ENCODE measurements around the gene CCDC102A. TPM values are rescaled to one million over a fixed set of nuclear protein-coding genes. Genes with fewer than 3 reads are reported as not detected.

The CCDC102A gene
- total RNA-seq, 1 donor from 2014 or later = 13.7 TPM

- no peak for TF ChIP-seq CTCF (IDR thresholded peaks at IDR 0.05)
Measured at GRCh38 chr16:57562669-57563486, 26.5 kb upstream of the CCDC102A start.

GRCh38 chr16:57562066-57562465 lies 25.7 kb upstream of the CCDC102A start:
- Histone ChIP-seq H3K27ac (no peak overlapping the region), H3K36me3 (no peaks in the 10 kb centered on the region), H3K9me3 (peaks cover 0 to 3% of the 10 kb centered on the region in 2 donors), H3K4me3 (no peak overlapping the region), H3K27me3 (no peaks in the 10 kb centered on the region), H3K4me1 (no peaks in the 10 kb centered on the region)
- intact Hi-C loops (cut with DNase I) = no loop called here
- DNase-seq (ENCODE audit: low spot score in 2 of 2) = no peak
- TF ChIP-seq CTCF (IDR thresholded peaks at IDR 0.05) = no peak

More at GRCh38 chr16:57562669-57563486, 26.5 kb upstream of the CCDC102A start:
- no peaks in the 10 kb centered on the region for H3K36me3 ChIP-seq
- H3K4me3 ChIP-seq = no peak overlapping the region
- no peak for DNase-seq (ENCODE audit: low spot score in 2 of 2)
- no peak overlapping the region for H3K27ac ChIP-seq
- no peaks in the 10 kb centered on the region for H3K27me3 ChIP-seq
- intact Hi-C loops (cut with DNase I) = no loop called here
- H3K9me3 ChIP-seq = peaks cover 0 to 3% of the 10 kb centered on the region in 2 donors
- H3K4me1 ChIP-seq = no peaks in the 10 kb centered on the region

- intact Hi-C loops (cut with DNase I) = no loop called here
- Histone ChIP-seq H3K27ac (no peak overlapping the region), H3K4me1 (no peaks in the 10 kb centered on the region), H3K27me3 (no peaks in the 10 kb centered on the region), H3K4me3 (no peak overlapping the region), H3K36me3 (no peaks in the 10 kb centered on the region), H3K9me3 (peaks cover 0 to 3% of the 10 kb centered on the region in 2 donors)
- TF ChIP-seq CTCF (IDR thresholded peaks at IDR 0.05) = no peak
- DNase-seq (ENCODE audit: low spot score in 2 of 2) = no peak
Measured at GRCh38 chr16:57559072-57559790, 22.9 kb upstream of the CCDC102A start.

GRCh38 chr16:57556941-57557541 lies 20.7 kb upstream of the CCDC102A start:
- Histone ChIP-seq H3K27ac (no peak overlapping the region), H3K36me3 (no peaks in the 10 kb centered on the region), H3K27me3 (no peaks in the 10 kb centered on the region), H3K4me1 (no peaks in the 10 kb centered on the region), H3K9me3 (peaks cover 0 to 3% of the 10 kb centered on the region in 2 donors), H3K4me3 (no peak overlapping the region)
- intact Hi-C loops (cut with DNase I) = no loop called here
- DNase-seq (ENCODE audit: low spot score in 2 of 2) = no peak
- TF ChIP-seq CTCF (IDR thresholded peaks at IDR 0.05) = no peak

- H3K36me3 ChIP-seq = no peaks in the 10 kb centered on the region
- no peak overlapping the region for H3K4me3 ChIP-seq
- no peak for DNase-seq (ENCODE audit: low spot score in 2 of 2)
- no peaks in the 10 kb centered on the region for H3K4me1 ChIP-seq
- no peak overlapping the region for H3K27ac ChIP-seq
- TF ChIP-seq CTCF (IDR thresholded peaks at IDR 0.05) = no peak
- H3K9me3 ChIP-seq = peaks cover 0 to 3% of the 10 kb centered on the region in 2 donors
- intact Hi-C loops (cut with DNase I) = no loop called here
- H3K27me3 ChIP-seq = no peaks in the 10 kb centered on the region
Measured at GRCh38 chr16:57555831-57556230, 19.5 kb upstream of the CCDC102A start.
